ENCODE results near the gene SYCE1.
"Not testable (repeated sequence)": the region's sequence is repeated elsewhere in the genome, so short reads cannot be mapped to it uniquely, and the experiment has no call there.

SYCE1 gene

DNA sequence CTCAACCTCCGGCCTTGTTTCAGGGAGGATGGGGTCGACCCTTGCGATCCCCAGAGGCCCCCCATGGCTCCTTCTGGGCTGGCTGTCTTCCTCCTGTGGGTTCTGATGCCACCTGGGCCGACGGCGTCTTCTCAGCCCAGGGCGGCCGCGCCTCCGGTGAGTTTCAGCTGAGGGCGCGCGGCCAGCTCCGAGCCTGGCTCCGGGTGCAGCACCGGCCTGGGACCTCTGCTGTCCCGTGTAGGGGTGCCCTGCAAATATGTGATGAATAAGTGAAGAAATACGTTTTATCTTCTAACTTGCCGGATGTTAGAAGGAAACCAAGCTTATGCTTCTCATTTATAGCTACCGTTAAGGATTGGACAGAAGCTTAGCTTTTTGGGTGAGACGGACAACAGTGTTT, 4.4 kb upstream of the SYCE1 start:
- H3K4me3 Mint-ChIP-seq, CTCF ChIA-PET, H3K27ac Mint-ChIP-seq, H3K4me1 Mint-ChIP-seq, DNase-seq, H3K36me3 Mint-ChIP-seq: not testable (repeated sequence)
- Mint-ChIP-seq H3K27me3 (peaks cover 17% of the 10 kb centered on the region), H3K9me3 (peaks cover 23% of the 10 kb centered on the region)

- H3K36me3 Mint-ChIP-seq, H3K4me1 Mint-ChIP-seq, DNase-seq, CTCF ChIA-PET, H3K4me3 Mint-ChIP-seq, H3K27ac Mint-ChIP-seq: not testable (repeated sequence)
- Mint-ChIP-seq H3K27me3 (peaks cover 22% of the 10 kb centered on the region), H3K9me3 (peaks cover 22% of the 10 kb centered on the region)
These were observed 3.6 kb upstream of the SYCE1 start for GRCh38 chr10:133568831-133569527.

GRCh38 chr10:133568287-133568614, 2.9 kb upstream of the SYCE1 start:
- peaks cover 15% of the 10 kb centered on the region for H3K9me3 Mint-ChIP-seq
- CTCF ChIA-PET: no interaction called here
- no peaks in the 10 kb centered on the region for H3K4me1 Mint-ChIP-seq
- H3K4me3 Mint-ChIP-seq: no peak overlapping the region
- H3K36me3 Mint-ChIP-seq: peaks cover 2% of the 10 kb centered on the region
- H3K27ac Mint-ChIP-seq: no peak overlapping the region
- no peak for DNase-seq
- peaks cover 18% of the 10 kb centered on the region for H3K27me3 Mint-ChIP-seq

GRCh38 chr10:133567609-133568286, 2.4 kb upstream of the SYCE1 start:
- DNase-seq: no peak
- CTCF ChIA-PET: no interaction called here
- no peaks in the 10 kb centered on the region for H3K4me1 Mint-ChIP-seq
- no peaks in the 10 kb centered on the region for H3K36me3 Mint-ChIP-seq
- peaks cover 11% of the 10 kb centered on the region for H3K9me3 Mint-ChIP-seq
- peaks cover 14% of the 10 kb centered on the region for H3K27me3 Mint-ChIP-seq
- H3K4me3 Mint-ChIP-seq: no peak overlapping the region
- no peak overlapping the region for H3K27ac Mint-ChIP-seq

- Mint-ChIP-seq H3K27me3 (peaks cover 13% of the 10 kb centered on the region), H3K9me3 (peaks cover 11% of the 10 kb centered on the region), H3K27ac (no peak overlapping the region), H3K4me3 (no peak overlapping the region), H3K4me1 (no peaks in the 10 kb centered on the region), H3K36me3 (no peaks in the 10 kb centered on the region)
- DNase-seq: no peak
- CTCF ChIA-PET: no interaction called here
These were observed 1.7 kb upstream of the SYCE1 start for GRCh38 chr10:133567119-133567518.

- H3K36me3 Mint-ChIP-seq: no peaks in the 10 kb centered on the region
- peaks cover 11% of the 10 kb centered on the region for H3K9me3 Mint-ChIP-seq
- no peak overlapping the region for H3K27ac Mint-ChIP-seq
- CTCF ChIA-PET: no interaction called here
- no peaks in the 10 kb centered on the region for H3K4me1 Mint-ChIP-seq
- H3K27me3 Mint-ChIP-seq: peaks cover 23% of the 10 kb centered on the region
- no peak overlapping the region for H3K4me3 Mint-ChIP-seq
- no peak for DNase-seq
These were observed 567 bp downstream of the SYCE1 start for GRCh38 chr10:133564816-133565215.

- H3K9me3 Mint-ChIP-seq: no peaks in the 10 kb centered on the region
- no peaks in the 10 kb centered on the region for H3K36me3 Mint-ChIP-seq
- no peaks in the 10 kb centered on the region for H3K4me1 Mint-ChIP-seq
- H3K27me3 Mint-ChIP-seq: peaks cover 34% of the 10 kb centered on the region
- no peak overlapping the region for H3K27ac Mint-ChIP-seq
- no peak overlapping the region for H3K4me3 Mint-ChIP-seq
- CTCF ChIA-PET: no interaction called here
- DNase-seq: no peak
These were observed 6.2 kb downstream of the SYCE1 start for GRCh38 chr10:133559216-133559615.

DNA sequence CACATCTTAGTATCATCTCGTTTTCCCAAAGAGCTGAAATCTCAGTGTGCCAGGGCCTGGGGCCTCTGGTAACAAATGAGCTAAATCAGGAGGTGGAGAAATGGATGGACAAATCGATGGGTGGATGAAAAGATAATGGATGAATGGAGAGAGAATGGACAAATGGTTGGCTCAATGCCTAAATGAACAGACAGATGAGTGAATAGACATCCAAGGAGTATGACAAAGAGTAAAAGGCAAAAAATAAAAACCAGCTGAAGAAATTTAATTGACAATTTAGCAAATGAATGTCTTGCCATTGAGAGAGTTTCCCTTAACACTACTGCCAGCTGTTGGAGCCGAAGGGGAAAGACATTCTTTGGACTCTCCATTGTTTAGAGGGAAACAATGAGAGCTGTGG, 8.0 kb downstream of the SYCE1 start:
- Mint-ChIP-seq H3K4me3 (no peak overlapping the region), H3K36me3 (no peaks in the 10 kb centered on the region), H3K4me1 (no peaks in the 10 kb centered on the region), H3K27ac (no peak overlapping the region), H3K9me3 (no peaks in the 10 kb centered on the region), H3K27me3 (peaks cover 34% of the 10 kb centered on the region)
- CTCF ChIA-PET: no interaction called here
- DNase-seq: no peak

- no peak for DNase-seq
- Mint-ChIP-seq H3K36me3 (no peaks in the 10 kb centered on the region), H3K27ac (no peak overlapping the region), H3K4me3 (no peak overlapping the region), H3K27me3 (peaks cover 26% of the 10 kb centered on the region), H3K4me1 (no peaks in the 10 kb centered on the region), H3K9me3 (no peaks in the 10 kb centered on the region)
- CTCF ChIA-PET: no interaction called here
These were observed 9.9 kb downstream of the SYCE1 start for GRCh38 chr10:133555521-133555920.

- no peaks in the 10 kb centered on the region for H3K36me3 Mint-ChIP-seq
These were observed 10.8 kb downstream of the SYCE1 start for GRCh38 chr10:133554600-133554999.

GRCh38 chr10:133544506-133544905, 20.9 kb downstream of the SYCE1 start:
- no peak for DNase-seq
- no peaks in the 10 kb centered on the region for H3K4me1 Mint-ChIP-seq
- peaks cover 2% of the 10 kb centered on the region for H3K36me3 Mint-ChIP-seq
- peaks cover 12% of the 10 kb centered on the region for H3K9me3 Mint-ChIP-seq
- peaks cover 10% of the 10 kb centered on the region for H3K27me3 Mint-ChIP-seq
- CTCF ChIA-PET: no interaction called here
- H3K4me3 Mint-ChIP-seq: no peak overlapping the region
- H3K27ac Mint-ChIP-seq: no peak overlapping the region

More at GRCh38 chr10:133554600-133554999, 10.8 kb downstream of the SYCE1 start:
- Mint-ChIP-seq H3K27me3 (peaks cover 22% of the 10 kb centered on the region), H3K27ac (no peak overlapping the region), H3K4me3 (no peak overlapping the region), H3K9me3 (no peaks in the 10 kb centered on the region), H3K4me1 (no peaks in the 10 kb centered on the region)
- DNase-seq: no peak
- CTCF ChIA-PET: no interaction called here

- H3K4me3 Mint-ChIP-seq, H3K9me3 Mint-ChIP-seq, H3K36me3 Mint-ChIP-seq, DNase-seq, H3K4me1 Mint-ChIP-seq, H3K27ac Mint-ChIP-seq, CTCF ChIA-PET, H3K27me3 Mint-ChIP-seq: not testable (repeated sequence)
These were observed 23.9 kb downstream of the SYCE1 start for GRCh38 chr10:133541441-133541975.

GRCh38 chr10:133537546-133538545, 27.5 kb downstream of the SYCE1 start:
- no peaks in the 10 kb centered on the region for H3K4me1 Mint-ChIP-seq
- no peaks in the 10 kb centered on the region for H3K36me3 Mint-ChIP-seq
- CTCF ChIA-PET: no interaction called here
- H3K4me3 Mint-ChIP-seq: no peak overlapping the region
- H3K27me3 Mint-ChIP-seq: peaks cover 14% of the 10 kb centered on the region
- no peaks in the 10 kb centered on the region for H3K9me3 Mint-ChIP-seq
- no peak overlapping the region for H3K27ac Mint-ChIP-seq
- no peak for DNase-seq

GRCh38 chr10:133536198-133536597, 29.2 kb downstream of the SYCE1 start:
- H3K27ac Mint-ChIP-seq: no peak overlapping the region
- no peaks in the 10 kb centered on the region for H3K36me3 Mint-ChIP-seq
- DNase-seq: no peak

More at GRCh38 chr10:133536198-133536597, 29.2 kb downstream of the SYCE1 start:
- CTCF ChIA-PET: no interaction called here
- H3K4me3 Mint-ChIP-seq: no peak overlapping the region
- no peaks in the 10 kb centered on the region for H3K9me3 Mint-ChIP-seq
- H3K27me3 Mint-ChIP-seq: peaks cover 28% of the 10 kb centered on the region
- no peaks in the 10 kb centered on the region for H3K4me1 Mint-ChIP-seq

Measured in activated naive CD4-positive, alpha-beta T cell treated with anti-CD3 and anti-CD28 coated beads, Interleukin-2, amount 10 ng/mL, durations not matched to agents 7 days and 5 days (primary cell).